IPS-18a (cell line): Measurements from ENCODE around the gene TAF6.

Experiments
- H3K27ac ChIP-seq: one replicate; pipeline ENCODE4 v1.5.1; 2013; ENCODE audit warnings: low read length
- H3K27me3 ChIP-seq: one replicate; pipeline ENCODE4 v1.6.1; 2013; ENCODE audit warnings: mild to moderate bottlenecking, low read length; ENCODE audit not compliant: control insufficient read depth, insufficient read depth
- H3K36me3 ChIP-seq: one replicate; pipeline ENCODE4 v1.6.1; 2013; ENCODE audit warnings: low read depth, low read length; ENCODE audit not compliant: control insufficient read depth
- H3K4me1 ChIP-seq: one replicate; pipeline ENCODE4 v1.6.1; 2013; ENCODE audit warnings: low read depth, low read length; ENCODE audit not compliant: control insufficient read depth
- H3K4me3 ChIP-seq: one replicate; pipeline ENCODE4 v1.5.1; 2013; ENCODE audit warnings: low read length
- H3K9ac ChIP-seq: one replicate; pipeline ENCODE4 v1.6.1; 2013; ENCODE audit warnings: mild to moderate bottlenecking, low read length, moderate library complexity
- H3K9me3 ChIP-seq: one replicate; pipeline ENCODE4 v1.6.1; 2013; ENCODE audit warnings: low read depth, low read length; ENCODE audit not compliant: control insufficient read depth

Gene TAF6

GRCh38 chr7:100127866-100128636 is 8.9 kb upstream of the TAF6 start:
- Histone ChIP-seq H3K27ac (no peak overlapping the region), H3K9me3 (no peaks in the 10 kb centered on the region), H3K27me3 (peaks cover 22% of the 10 kb centered on the region), H3K9ac (peak overlapping the region; percentile 95), H3K4me3 (peak overlapping the region; percentile 95), H3K4me1 (peaks cover 4% of the 10 kb centered on the region), H3K36me3 (no peaks in the 10 kb centered on the region)

- Histone ChIP-seq H3K27me3 (peaks cover 22% of the 10 kb centered on the region), H3K36me3 (no peaks in the 10 kb centered on the region), H3K4me1 (peaks cover 4% of the 10 kb centered on the region), H3K9me3 (no peaks in the 10 kb centered on the region), H3K27ac (peak within 1 kb of the TSS; percentile 89), H3K9ac (peak within 1 kb of the TSS; percentile 95), H3K4me3 (peak within 1 kb of the TSS; percentile 95)
Observed at GRCh38 chr7:100126931-100127865, 8.0 kb upstream of the TAF6 start, which contains the start of gene MBLAC1. TSS of gene MBLAC1 (plus strand) at chr7:100126967. CDS start at chr7:100127396, 429 bp downstream.

GRCh38 chr7:100126239-100126930 is 7.2 kb upstream of the TAF6 start:
- H3K36me3 ChIP-seq, result no peaks in the 10 kb centered on the region
- H3K4me1 ChIP-seq, result peaks cover 4% of the 10 kb centered on the region
- peak overlapping the region; percentile 95 for H3K4me3 ChIP-seq
- peak overlapping the region; percentile 89 for H3K27ac ChIP-seq
- H3K9ac ChIP-seq, result peak overlapping the region; percentile 95
- no peaks in the 10 kb centered on the region for H3K9me3 ChIP-seq
- H3K27me3 ChIP-seq, result peaks cover 22% of the 10 kb centered on the region

- H3K4me3 ChIP-seq, result no peak overlapping the region
- H3K9ac ChIP-seq, result no peak overlapping the region
- H3K27ac ChIP-seq, result no peak overlapping the region
- peaks cover 10% of the 10 kb centered on the region for H3K4me1 ChIP-seq
- H3K36me3 ChIP-seq, result no peaks in the 10 kb centered on the region
- no peaks in the 10 kb centered on the region for H3K9me3 ChIP-seq
- H3K27me3 ChIP-seq, result peaks cover 20% of the 10 kb centered on the region
Observed at GRCh38 chr7:100124301-100125230, 5.4 kb upstream of the TAF6 start.

GRCh38 chr7:100122568-100122967 is 3.4 kb upstream of the TAF6 start:
- Histone ChIP-seq H3K4me3 (no peak overlapping the region), H3K9ac (no peak overlapping the region), H3K4me1 (peaks cover 6% of the 10 kb centered on the region), H3K36me3 (no peaks in the 10 kb centered on the region), H3K27me3 (peaks cover under 1% of the 10 kb centered on the region), H3K9me3 (no peaks in the 10 kb centered on the region), H3K27ac (no peak overlapping the region)

GRCh38 chr7:100122067-100122466 is 2.9 kb upstream of the TAF6 start:
- peaks cover 6% of the 10 kb centered on the region for H3K4me1 ChIP-seq
- H3K27me3 ChIP-seq, result no peaks in the 10 kb centered on the region
- no peaks in the 10 kb centered on the region for H3K36me3 ChIP-seq
- no peak overlapping the region for H3K4me3 ChIP-seq
- no peak overlapping the region for H3K27ac ChIP-seq
- H3K9ac ChIP-seq, result no peak overlapping the region
- no peaks in the 10 kb centered on the region for H3K9me3 ChIP-seq

GRCh38 chr7:100120733-100121036 is 1.5 kb upstream of the TAF6 start:
- H3K9me3 ChIP-seq, result no peaks in the 10 kb centered on the region
- peak overlapping the region; percentile 0 for H3K27ac ChIP-seq
- H3K36me3 ChIP-seq, result no peaks in the 10 kb centered on the region
- no peak overlapping the region for H3K9ac ChIP-seq
- H3K27me3 ChIP-seq, result no peaks in the 10 kb centered on the region
- H3K4me3 ChIP-seq, result peak overlapping the region; percentile 85
- peaks cover 6% of the 10 kb centered on the region for H3K4me1 ChIP-seq

GRCh38 chr7:100119970-100120732 is 993 bp upstream of the TAF6 start:
- Histone ChIP-seq H3K36me3 (no peaks in the 10 kb centered on the region), H3K9ac (peak overlapping the region; percentile 83), H3K27ac (peak overlapping the region; percentile 0), H3K9me3 (no peaks in the 10 kb centered on the region), H3K27me3 (no peaks in the 10 kb centered on the region), H3K4me1 (peaks cover 6% of the 10 kb centered on the region), H3K4me3 (peak overlapping the region; percentile 85)

- Histone ChIP-seq H3K9ac (peak overlapping the region; percentile 83), H3K27me3 (no peaks in the 10 kb centered on the region), H3K4me3 (peak overlapping the region; percentile 85)
Observed at GRCh38 chr7:100118388-100119071, 628 bp downstream of the TAF6 start.

GRCh38 chr7:100115026-100115425 is 4.1 kb downstream of the TAF6 start:
- Histone ChIP-seq H3K4me3 (no peak overlapping the region), H3K27ac (no peak overlapping the region), H3K27me3 (no peaks in the 10 kb centered on the region), H3K9me3 (no peaks in the 10 kb centered on the region), H3K36me3 (peaks cover 19% of the 10 kb centered on the region), H3K4me1 (no peaks in the 10 kb centered on the region), H3K9ac (no peak overlapping the region)

More at GRCh38 chr7:100118388-100119071, 628 bp downstream of the TAF6 start:
- peaks cover 3% of the 10 kb centered on the region for H3K36me3 ChIP-seq
- H3K27ac ChIP-seq, result peak overlapping the region; percentile 83
- H3K4me1 ChIP-seq, result peaks cover 6% of the 10 kb centered on the region
- H3K9me3 ChIP-seq, result no peaks in the 10 kb centered on the region
